Colon (tissue), 2 donors: ENCODE data around the gene SKAP1.
"Not testable (repeated sequence)": the region's sequence is repeated elsewhere in the genome, so short reads cannot be mapped to it uniquely, and the experiment has no call there.

Experiments
- FAIRE-seq: peaks from 2 replicates; lab custom pipeline; 2012; peaks lifted over from hg19 to GRCh38; lab: Jason Lieb, UNC
- donor health status: control.
- donor health status: control.

SKAP1 gene

DNA sequence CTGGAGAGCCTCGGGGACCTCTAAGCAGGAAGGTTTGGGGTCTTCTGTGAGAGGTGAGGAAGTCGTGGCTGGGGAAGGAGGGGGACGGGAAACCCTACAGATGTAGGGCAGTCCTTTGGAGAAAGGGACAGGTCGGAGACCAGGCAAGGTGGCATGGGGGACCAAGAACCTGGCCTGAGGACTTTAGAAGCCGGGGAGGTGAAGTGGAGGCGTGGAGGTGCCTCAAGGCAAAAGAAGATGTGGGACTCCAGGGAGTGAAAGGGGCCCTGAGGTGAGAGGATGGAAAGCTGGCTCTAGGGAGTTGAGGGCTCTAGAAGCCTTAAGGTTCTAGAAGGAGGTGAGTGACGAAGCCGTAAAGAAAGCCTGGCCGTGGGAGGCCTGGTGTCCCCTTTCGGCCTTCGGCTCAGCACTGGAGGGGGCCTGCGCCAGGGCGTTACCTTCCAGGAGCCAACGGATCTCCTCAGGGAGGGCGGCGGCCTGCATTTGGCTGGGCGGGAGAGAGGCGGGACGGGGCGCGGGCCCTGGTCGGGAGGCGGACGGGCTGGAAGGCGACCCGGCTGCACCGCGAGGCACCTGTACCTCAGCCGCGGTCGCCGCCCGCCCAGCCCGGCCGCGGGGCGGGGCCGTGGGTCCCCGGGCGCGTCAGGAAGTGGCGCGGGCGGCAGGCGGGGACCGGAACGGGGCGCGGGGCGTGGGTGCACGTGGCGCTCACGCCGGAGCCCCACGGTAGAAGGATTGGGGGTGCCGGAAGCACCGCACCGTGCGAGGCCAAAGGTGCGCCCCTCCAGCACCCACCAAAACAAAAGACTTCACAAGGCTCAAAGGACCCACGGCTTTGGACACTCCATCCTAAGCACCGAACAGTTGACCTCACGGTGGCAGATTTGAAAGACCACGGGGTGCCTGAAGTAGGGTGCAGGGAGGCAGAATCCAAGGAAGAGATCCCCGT lies at the start of gene SKAP1:
Gene SKAP1, minus strand, starts transcription at position 577 of the 949 bp plus-strand sequence.
- no peak for FAIRE-seq

DNA sequence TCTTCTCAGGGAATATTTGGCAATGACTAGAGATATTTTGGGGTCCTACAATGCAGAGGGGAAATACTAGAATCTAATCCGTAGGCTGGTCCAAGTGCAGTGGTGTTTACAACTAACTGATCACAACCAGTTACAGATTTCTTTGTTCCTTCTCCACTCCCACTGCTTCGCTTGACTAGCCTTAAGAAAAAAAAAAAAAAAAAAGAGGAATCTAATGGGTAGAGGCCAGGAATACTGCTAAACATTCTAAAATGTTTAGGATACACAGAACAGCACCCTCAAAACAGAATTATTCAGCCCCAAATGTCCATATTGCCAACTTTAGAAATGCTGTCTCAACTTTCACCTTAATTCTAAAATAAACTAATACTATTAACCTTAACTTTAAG lies 49.0 kb upstream of the SKAP1 start:
- no peak for FAIRE-seq

DNA sequence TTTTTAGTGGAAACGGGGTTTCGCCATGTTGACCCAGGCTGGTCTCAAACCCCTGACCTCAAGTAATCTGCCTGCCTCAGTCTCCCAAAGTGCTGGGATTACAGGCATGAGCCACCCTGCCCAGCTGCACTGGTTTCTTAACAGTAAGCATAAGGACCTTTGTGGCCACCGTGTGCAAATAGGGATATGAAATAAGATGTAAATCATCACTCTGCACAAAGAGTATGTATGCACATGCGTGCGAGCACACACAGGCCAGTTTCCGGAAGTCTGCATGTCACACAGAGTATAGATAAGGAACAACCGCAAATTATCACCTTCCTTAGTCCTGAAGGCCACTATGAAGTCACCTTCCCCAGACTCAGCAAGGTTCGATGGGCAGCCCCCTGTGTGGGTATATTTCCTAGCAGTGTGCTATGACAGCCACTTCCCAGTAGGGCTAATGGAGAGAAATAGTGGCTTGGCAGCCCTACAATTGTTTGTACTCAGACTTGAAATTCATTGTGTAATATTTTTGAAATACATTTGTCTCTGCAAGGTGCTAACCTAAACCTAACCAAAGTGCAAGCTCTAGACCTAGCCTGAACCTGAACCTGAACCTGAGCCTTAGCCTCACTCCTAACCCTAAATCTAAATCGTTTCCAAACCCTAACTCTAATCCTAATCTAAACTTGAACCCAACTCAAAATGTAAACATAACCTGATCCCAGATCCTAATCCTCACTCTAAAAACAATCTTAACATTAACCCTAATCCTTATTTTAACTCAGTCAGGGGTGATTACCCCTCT lies 48.4 kb upstream of the SKAP1 start:
- FAIRE-seq: no peak

DNA sequence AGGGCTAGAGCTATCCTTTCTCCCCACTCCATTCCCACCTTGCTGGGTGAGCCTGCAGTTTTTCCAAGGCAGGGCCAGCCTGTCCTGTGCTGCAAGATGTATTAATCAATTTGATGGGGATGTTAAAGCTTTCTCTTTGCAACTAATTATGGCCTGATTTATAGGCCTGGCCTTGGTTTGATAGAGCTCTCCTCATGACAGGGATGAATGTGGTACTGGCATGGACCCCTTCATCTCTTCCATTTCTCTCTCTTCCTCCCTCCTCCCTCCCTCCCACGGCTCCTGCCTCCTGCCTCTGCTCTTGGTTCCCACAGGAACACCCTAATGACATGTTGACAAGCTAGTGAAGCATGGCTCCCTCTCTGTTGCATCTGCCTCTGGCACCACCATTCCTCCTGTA lies 47.2 kb upstream of the SKAP1 start:
- no peak for FAIRE-seq

DNA sequence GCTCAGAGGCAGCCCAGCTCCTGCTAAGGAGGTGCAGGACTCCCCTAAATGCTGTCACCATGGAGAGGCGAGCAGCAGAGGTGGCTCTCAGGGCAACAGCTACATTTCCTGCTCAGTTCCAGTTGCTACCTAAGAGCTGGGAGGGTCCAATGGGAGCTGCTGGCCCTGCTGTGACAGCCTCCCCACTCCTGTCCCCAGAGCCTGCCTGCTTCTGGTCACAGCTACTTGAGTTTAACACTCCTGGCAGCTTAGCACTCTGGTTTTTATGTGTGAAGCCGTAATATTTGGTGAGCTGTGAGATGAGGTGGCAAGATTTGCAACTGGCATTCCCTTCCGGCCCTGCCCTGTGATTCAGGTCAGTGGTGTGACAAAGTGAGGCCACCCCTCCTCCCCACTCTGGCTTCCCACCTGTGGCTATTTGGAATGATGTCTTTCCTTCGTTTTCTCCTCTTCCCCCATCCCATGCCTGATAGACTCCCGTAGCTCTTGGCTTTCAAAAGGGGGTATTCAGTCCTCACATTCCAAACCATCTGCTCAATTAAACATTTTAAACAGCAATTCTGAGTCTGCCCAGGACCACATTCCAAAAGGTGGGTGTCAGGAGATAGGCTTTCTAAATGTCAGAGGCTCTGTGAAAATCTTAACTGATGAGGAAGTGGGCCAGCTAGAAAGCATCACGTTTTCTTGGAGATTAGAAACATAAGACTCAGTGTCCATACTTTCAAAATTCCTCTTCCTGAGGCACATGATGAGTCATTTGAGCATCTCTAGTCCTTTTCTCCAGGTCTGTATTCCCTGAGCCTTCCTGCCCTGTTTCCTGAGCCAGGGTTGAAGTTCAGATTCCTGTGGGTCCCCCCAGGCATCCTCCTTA lies 42.6 kb upstream of the SKAP1 start:
- FAIRE-seq: no peak

DNA sequence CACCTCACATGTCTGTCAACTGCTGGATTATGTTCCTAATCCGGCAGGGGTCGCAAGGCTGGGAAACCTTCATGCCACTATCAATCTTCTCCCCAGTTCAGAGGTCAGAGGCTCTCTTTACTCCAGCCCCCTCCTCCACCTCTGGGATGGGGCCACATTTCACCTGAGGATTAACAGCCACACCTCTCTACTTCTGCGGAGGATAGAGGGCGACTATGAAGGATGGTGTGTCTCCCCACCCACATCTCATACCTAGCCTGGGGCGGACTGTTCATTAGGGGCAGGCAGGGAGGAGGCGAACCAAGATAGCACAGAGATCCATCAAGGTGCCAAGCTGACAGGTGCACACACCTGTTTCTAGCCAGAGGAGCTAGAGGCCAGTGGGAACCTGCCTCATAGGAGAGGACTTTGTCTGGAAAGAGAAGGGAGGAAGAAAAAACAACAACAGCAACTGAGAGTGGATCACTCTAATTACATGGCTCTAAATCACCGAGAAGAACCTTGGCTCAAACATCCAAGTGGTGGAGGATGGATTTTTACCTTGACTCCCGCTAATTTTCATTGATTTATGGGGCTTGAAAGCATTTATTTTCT lies 41.9 kb upstream of the SKAP1 start:
- FAIRE-seq: no peak

DNA sequence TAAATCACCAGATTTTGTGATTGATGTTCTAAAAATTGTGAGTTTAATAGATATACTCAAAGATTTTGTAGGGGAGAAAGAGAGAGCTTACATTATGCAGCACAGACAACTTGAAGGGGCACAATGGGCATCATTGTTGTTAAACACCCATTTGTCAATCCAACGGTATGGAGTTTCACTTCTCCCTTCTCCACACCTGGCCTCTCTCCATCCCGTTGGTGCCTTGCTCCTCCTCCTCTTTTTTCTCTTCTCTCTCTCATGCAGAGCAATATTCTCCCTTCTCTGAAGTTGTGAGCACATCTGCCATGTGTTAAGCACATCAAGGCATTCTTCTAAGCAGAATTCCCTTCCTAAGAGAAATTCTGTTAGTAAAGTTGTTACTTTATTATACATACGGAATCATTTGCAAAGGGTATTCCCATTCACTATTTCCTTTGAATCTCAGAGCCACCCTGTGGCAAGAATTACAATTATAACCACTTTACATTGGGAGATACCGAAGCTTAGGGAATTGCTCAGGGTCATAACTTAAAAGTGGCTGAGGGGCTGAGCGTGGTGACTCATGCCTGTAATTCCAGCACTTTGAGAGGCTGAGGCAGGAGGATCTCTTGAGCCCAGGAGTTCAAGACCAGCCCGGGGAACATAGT lies 40.5 kb upstream of the SKAP1 start:
- no peak for FAIRE-seq

DNA sequence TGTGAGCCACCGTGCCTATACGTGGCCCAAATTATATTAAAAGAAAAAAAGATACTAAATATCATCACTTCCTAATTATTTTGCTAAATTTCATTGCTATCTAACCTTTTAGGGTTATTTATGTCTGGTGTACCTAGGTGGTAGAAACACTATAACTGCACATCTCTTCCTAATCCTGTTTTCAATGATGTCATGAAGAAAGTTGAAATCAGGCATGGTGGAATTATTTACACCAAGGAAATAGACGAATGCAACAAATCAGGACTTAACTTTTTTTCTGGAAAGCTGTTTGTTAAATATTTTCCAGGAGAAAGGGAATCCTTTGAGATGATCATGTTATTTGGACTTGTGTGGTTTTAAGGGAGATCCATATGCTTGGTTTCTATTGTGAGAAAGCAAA lies 39.2 kb upstream of the SKAP1 start:
- FAIRE-seq: no peak

DNA sequence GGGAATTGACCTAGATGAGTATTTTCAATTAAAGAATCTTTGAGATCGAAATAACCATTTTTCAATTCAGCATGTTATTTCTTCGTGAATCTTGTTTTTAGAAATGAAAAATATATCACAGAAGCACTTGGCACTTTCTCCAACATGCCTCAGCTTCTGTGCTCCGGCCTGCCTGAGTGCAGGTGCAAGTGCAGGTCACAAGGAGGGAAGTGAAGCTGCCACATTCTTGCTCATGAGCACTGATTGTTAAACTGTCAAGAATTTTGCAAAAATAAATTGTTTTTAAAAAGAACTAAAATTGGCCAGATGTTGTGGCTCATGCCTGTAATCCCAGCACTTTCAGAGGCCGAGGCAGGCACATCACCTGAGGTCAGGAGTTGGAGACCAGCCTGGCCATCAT lies 38.3 kb upstream of the SKAP1 start:
- FAIRE-seq: no peak

DNA sequence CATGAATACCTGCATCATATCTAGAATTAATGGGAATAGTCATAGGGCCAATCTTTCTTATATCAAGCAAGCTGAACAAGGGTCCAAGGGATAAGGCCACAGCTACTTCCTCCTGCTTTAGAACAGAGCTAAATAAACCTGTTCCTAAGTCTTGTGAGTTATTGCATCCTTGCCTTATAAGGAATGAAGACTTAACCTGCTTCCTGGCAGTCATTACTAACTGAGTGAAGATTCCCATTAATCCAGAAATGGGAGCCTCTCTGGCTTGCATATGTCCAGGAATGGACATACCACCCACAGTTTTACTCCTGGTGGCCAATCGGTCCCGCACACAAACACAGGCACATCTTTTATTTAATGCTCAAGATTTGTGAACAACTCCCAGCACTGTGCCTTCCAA lies 35.9 kb upstream of the SKAP1 start:
- FAIRE-seq: no peak

DNA sequence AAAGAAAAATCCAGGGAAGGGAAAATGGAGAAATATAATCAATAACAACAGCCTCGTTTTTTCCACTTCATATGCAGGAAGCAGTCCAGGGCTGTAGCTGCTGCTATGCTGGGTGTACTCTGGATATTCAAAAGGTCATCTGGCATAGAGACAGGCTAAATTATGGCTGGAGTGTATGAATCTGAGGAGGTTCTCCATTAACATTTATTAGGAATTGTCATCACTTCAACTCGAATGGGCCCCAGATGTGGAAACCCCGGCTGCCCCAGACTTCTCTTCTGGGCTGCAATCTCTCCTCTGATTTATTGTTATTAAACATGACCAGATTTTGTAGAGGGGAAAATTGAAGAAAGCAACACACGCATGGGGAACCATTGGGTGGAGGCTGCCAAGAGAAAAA lies 33.5 kb upstream of the SKAP1 start:
- no peak for FAIRE-seq

DNA sequence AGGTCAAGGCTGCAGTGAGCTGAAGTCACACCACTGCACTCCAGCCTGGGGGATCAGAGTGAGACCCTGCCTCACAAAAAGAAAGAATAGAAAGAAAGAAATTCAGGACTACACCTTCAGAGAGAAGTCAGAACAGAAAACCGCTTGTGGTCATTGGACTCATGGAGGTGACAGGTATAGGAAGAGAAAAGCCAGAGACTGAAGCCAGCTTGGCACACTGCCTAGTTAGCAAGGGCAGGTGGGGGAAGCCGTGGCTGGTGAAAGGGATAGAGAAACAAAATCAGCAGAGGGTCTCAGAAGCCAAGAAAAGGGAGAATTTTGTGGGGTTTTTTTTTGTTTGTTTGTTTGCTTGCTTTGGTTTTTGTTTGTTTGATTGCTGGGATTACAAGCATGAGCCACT lies 32.9 kb upstream of the SKAP1 start:
- FAIRE-seq: no peak

DNA sequence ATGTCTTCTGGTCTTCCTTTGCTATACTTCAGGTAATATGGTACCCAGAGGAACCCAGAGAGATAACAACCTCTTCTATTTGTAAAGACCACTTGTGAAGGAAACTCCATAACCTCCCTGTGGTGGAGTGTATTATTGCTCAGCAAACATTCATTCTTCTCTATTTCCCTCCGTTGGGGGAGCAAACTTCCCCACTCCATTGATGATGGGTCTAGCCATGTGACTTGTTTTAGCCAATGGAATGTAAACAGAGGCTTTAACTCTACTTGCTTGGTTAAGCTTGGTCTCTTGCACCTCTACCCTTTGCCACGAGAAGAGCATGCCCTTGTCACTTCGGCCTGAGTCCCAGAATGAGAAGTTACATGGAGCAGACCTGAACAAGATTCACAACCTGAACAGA lies 30.0 kb upstream of the SKAP1 start:
- no peak for FAIRE-seq

DNA sequence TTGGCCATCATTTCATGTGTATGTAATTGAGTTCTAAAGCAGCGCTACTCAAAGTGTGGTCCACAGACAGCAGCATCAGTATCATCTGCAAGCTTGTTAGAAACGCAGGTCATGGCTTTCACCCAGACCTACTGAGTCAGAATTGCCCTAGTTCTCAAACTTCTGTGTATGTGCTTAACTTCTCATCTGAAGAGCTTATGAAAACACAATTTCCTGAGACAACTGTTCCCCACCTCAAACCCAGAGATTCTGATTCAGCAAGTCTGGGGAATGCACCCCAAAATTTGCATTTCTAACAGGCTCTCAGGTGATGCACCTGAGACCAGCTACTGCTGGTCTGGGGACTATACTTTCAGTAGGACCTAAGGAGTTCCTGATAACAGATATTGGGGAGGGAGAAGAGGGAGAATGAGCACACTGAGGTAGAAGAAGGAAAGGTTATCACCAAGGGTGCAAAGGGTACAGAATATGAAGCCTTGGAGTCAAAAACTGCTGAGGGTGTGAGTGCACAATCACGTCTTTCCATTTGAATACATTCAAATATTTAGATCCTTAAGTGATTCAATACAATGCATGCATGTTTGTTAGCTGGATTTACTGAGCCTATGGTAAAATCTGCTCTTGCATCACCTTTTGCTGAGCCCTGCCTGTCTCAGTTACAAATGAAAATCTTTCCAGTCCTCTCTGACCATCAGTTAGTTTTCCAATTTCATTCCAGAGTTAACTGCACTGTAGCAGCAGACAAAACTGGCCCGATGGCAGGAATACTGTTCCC lies 29.2 kb upstream of the SKAP1 start:
- no peak for FAIRE-seq

DNA sequence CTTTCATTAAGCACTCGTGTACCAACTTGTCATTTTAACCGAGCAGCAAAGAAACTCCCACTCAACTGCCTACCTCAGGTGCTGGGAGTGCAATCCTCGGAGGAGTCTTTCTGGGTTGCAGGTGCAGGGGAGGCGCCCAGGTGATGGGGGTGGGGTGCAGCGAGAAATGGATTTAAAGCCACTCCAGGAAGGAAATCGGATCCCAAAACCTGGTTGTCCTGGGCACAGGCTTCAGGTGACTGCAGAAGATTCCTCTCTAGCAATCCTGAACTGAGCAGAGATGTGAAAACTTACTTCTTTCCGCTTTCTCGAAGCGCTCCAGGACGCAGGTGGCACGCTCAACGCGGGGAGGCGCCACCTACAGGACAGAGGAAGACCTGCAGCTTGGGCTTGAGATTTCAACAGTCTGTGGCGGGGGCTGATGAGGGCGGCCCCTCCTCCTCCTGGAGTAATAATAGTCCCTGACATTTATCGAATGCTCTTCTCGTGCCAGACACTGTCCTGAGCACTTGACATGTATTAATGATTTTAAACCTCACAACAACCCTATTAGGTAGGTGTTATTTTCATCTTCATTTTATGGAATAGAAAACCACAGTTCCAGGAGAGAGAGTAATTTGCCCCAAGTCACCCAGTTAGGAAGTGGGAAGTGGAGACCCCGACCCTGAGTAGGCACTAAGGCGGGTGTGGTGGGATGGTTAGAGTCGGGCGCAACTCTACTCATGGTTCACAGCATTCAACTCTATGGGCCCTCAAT lies 27.2 kb upstream of the SKAP1 start:
- FAIRE-seq: no peak

DNA sequence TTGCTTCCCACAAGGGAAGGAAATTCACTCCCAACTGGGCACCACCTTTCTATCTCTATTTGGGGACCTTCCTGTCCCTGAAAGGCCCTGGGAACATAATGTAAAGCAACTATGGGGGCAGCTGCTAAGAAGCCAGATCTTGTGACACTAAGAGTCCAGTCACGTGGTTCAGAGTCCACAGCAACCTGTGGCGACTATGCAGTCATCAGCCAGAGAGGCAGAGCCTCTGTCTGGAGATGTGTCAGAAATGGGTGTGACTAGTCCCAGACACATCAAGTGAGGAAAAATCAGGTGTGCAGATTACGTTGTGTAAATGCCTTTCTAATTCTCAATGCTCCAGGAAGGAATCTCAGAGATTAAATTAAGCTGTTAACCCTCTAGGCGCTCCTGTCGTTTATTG lies 26.6 kb upstream of the SKAP1 start:
- FAIRE-seq: no peak

DNA sequence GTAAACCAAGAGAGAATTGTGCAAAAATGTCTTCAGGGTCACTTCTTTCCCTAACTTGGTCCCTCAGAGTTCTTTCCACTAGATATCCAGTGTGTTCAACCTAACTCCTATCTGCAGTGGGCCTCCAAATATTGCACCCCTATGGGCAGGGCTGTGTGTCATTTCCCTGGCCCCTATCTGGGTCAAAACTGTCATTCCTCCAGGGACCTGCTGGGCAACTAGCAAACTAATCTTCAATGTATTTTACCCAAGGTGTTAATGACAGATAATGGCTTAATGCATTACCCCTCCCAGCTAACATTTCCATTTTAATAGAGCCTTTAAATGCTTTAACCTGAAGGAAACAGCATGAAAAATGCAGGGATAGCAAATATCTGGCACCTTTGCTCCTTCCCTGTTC lies 25.8 kb upstream of the SKAP1 start:
- no peak for FAIRE-seq

DNA sequence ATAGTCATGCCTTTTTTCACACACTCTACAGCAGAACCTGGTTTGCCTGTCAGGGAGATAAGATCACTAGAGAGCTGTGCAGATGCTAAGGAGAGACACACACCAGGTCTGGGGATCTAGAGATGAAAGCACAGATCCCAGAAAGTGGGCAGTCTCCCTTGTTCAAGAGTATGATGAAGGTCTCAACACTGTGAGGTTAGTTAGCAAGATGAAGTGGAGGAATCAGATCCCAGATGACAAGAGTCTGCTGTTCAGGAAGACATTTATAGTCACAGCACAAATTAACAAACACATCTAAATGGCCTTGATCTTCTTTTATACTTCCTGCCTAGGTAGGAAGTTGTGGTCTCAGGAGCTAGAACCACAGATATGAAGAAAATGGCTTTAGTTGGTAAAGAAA lies 23.4 kb upstream of the SKAP1 start:
- FAIRE-seq: no peak

DNA sequence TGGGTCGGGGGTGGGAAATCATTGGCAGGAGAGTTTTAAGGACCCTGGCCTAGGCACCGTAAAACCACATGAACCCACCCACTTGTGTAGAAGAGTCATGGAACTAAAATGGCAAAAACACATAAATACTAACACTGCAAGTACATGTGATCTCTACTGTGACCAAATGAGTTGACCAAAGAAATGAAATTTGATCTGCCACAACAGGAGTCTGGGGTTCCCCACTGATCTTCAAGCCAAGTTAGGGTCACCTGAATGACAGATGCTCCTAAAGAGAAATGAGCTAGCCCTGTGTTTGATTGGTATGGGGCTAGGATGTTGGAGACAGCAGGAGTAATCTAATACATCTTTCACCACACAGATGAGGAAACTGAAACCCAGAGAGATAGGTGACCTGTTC lies 21.5 kb upstream of the SKAP1 start:
- no peak for FAIRE-seq

DNA sequence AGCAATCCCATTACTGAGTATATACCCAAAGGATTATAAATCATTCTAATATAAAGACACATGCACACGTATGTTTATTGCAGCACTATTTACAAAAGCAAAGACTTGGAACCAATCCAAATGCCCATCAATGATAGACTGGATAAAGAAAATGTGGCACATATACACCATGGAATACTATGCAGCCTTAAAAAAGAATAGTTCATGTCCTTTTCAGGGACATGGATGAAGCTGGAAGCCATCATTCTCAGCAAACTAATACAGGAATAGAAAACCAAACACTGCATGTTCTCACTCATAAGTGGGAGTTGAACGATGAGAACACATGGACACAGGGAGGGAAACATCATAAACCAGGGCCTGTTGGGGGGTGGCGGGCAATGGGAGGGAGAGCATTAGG lies 19.3 kb upstream of the SKAP1 start:
- not testable (repeated sequence) for FAIRE-seq
